Lower lobe of right lung (tissue), 2 donors: ENCODE data around the gene SQSTM1. TPM values are rescaled to one million over a fixed set of nuclear protein-coding genes. Genes with fewer than 3 reads are reported as not detected.

Source experiments
- ATAC-seq, 2 donors: fragments of 200-7000 bp; cut with Tn5 transposase; one replicate each; pipeline ENCODE4 v1.9.1; 2020 to 2022; ENCODE audit warnings: mild to moderate bottlenecking in 2 of 2, moderate library complexity in 2 of 2
- DNase-seq: peaks from one replicate; pipeline ENCODE4 v3.0.0-alpha.2; 2020
- H3K27ac ChIP-seq: fragments of 200-600 bp; one replicate; pipeline ENCODE4 v1.8.0; 2022
- H3K27me3 ChIP-seq: fragments of 200-600 bp; one replicate; pipeline ENCODE4 v1.8.0; 2022; ENCODE audit warnings: low read depth
- H3K36me3 ChIP-seq: fragments of 200-600 bp; one replicate; pipeline ENCODE4 v1.8.0; 2022; ENCODE audit warnings: mild to moderate bottlenecking
- H3K4me1 ChIP-seq: fragments of 200-600 bp; one replicate; pipeline ENCODE4 v1.8.0; 2022
- H3K4me3 ChIP-seq: fragments of 200-600 bp; one replicate; pipeline ENCODE4 v1.8.0; 2022; ENCODE audit warnings: mild to moderate bottlenecking
- H3K9me3 ChIP-seq: fragments of 200-600 bp; one replicate; pipeline ENCODE4 v1.8.0; 2022
- intact Hi-C: fragments of 100-400 bp; cut with DNase I; formaldehyde crosslinking; loops from one replicate; pipeline ENCODE4 v1.11.0; 2022
- total RNA-seq: library from RNA; stranded (reverse); fragmentation: NEBNext Ultra II Directional; extraction: Animal tissue kit (Norgen Biotek cat#: 25700); gene quantifications from one replicate; pipeline ENCODE4 v1.2.1, GENCODE V29; 2021
- TF ChIP-seq, protein P1 (sequence below): fragments of 200-600 bp; IDR thresholded peaks from one replicate; pipeline ENCODE4 v1.8.0; 2022; ENCODE audit warnings: antibody characterized with exemption, mild to moderate bottlenecking
- donor health status: DM: no; HTN: yes; CAD: no; lungs with severe emphysema.

SQSTM1 gene
- total RNA-seq, 1 donor from 2014 or later = 450 TPM

- intact Hi-C loops = no loop called here
- H3K9me3 ChIP-seq = no peaks in the 10 kb centered on the region
- peak overlapping the region; percentile 97 for H3K4me3 ChIP-seq
- peaks cover 13% of the 10 kb centered on the region for H3K36me3 ChIP-seq
- peaks cover 53% of the 10 kb centered on the region for H3K4me1 ChIP-seq
- H3K27me3 ChIP-seq = no peaks in the 10 kb centered on the region
- DNase-seq = no peak
- TF ChIP-seq, protein P1, sequence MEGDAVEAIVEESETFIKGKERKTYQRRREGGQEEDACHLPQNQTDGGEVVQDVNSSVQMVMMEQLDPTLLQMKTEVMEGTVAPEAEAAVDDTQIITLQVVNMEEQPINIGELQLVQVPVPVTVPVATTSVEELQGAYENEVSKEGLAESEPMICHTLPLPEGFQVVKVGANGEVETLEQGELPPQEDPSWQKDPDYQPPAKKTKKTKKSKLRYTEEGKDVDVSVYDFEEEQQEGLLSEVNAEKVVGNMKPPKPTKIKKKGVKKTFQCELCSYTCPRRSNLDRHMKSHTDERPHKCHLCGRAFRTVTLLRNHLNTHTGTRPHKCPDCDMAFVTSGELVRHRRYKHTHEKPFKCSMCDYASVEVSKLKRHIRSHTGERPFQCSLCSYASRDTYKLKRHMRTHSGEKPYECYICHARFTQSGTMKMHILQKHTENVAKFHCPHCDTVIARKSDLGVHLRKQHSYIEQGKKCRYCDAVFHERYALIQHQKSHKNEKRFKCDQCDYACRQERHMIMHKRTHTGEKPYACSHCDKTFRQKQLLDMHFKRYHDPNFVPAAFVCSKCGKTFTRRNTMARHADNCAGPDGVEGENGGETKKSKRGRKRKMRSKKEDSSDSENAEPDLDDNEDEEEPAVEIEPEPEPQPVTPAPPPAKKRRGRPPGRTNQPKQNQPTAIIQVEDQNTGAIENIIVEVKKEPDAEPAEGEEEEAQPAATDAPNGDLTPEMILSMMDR = no peak
- peak overlapping the region; percentile 100 for H3K27ac ChIP-seq
- ATAC-seq = no peak
Observed at GRCh38 chr5:179817890-179818745, 2.6 kb upstream of the SQSTM1 start.

DNA sequence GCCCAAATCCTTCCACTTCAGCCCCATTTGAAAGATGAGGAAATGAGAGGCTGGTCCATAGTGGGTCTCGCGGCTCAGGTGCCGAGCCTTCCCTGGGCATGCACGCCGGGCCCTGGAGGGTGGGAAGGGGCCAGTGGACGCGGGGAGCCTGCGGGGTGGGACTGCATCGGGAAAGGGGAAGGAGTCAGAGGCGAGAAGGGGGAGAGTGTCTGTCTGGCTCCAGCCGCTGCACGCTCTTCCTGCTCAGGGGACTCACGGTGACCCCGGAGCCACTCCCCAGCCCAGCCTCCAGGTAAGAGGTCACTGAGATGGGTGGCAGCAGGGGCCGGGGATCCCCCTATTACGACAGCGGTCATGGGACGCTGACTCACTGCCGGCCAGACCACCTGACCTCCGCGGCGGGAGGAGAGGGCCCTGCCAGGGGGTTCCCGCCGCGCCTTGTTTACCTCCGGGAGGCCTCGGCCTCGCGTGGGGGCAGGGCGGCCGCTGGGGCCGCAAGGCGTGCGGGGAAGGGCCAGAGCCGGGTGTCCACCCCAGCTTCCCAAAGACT lies 1.9 kb upstream of the SQSTM1 start:
- Histone ChIP-seq H3K36me3 (peaks cover 19% of the 10 kb centered on the region), H3K9me3 (no peaks in the 10 kb centered on the region), H3K27me3 (no peaks in the 10 kb centered on the region), H3K27ac (peak overlapping the region; percentile 100), H3K4me1 (peaks cover 60% of the 10 kb centered on the region), H3K4me3 (peak overlapping the region; percentile 97)
- intact Hi-C loops = no loop called here
- ATAC-seq (peak; percentile 79 to 85), DNase-seq (peak; percentile 97)
- TF ChIP-seq, protein P1 = no peak

DNA sequence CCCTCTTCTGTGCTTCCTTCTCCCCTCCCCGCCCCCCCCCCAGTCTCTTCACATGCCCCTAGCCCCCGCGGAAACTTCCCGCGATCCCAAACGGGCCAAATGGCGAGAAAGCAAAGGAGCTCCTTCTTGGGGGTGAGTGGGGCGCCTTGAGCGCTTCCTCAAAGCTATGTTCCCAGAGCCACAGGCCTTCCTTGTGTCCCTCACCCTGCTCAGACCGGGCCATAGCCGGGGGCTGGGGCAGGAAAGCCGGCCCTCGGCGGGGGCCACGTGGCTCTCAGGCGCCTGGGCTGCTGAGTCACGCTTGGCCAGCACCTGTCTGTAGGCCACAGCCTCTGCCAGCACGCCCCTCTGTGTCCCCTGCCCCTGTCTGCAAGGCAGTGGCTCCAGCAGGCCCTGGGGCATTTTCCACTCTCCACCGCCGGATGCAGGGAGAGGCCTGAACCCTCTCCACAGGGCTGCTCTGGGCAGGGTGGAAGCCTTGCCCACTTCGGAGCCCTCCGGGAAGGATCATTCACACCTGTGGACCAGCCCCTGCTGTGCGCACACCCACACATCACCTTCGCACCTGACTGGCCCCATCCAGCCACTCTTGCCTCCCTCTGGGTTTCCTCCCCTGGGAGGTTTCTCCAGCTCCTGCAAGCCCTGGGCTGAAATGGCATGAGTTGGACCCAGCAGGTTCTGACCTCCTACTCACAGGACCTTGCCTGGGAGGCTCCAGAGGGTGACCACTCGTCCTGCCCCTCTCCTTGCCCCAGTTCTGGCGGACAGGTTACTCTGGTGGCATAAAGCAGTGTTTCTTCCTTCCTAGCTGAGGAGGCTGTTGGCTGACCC lies 1.2 kb upstream of the SQSTM1 start:
- peak; percentile 44 to 48 for ATAC-seq
- intact Hi-C loops = no loop called here
- peak; percentile 83 for DNase-seq
- Histone ChIP-seq H3K4me3 (peak overlapping the region; percentile 97), H3K4me1 (peaks cover 67% of the 10 kb centered on the region), H3K9me3 (no peaks in the 10 kb centered on the region), H3K36me3 (peaks cover 26% of the 10 kb centered on the region), H3K27ac (peak overlapping the region; percentile 100), H3K27me3 (no peaks in the 10 kb centered on the region)
- TF ChIP-seq, protein P1 = no peak

DNA sequence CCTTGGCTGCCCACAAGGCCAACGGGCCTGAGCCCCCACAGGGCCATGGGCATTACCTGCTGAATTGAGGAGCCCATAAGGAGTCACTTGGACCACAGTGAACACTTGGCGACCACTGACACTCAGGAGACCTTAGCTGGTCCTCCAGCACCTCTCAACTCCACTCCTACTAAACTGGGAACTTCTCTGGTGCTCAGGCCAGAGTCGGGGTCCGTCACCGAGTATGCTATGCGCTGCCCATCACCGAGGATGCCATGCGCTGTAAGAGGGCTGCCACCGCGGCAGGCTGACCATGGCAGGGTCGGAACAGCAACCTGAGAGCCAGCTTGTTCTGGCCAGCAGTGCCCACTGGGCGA lies 600 bp upstream of the SQSTM1 start:
- Histone ChIP-seq H3K9me3 (no peaks in the 10 kb centered on the region), H3K4me3 (peak overlapping the region; percentile 97), H3K27me3 (no peaks in the 10 kb centered on the region), H3K27ac (peak overlapping the region; percentile 100), H3K36me3 (peaks cover 32% of the 10 kb centered on the region), H3K4me1 (peaks cover 72% of the 10 kb centered on the region)
- DNase-seq (no peak), ATAC-seq (no peak)
- TF ChIP-seq, protein P1 = no peak
- intact Hi-C loops = no loop called here

DNA sequence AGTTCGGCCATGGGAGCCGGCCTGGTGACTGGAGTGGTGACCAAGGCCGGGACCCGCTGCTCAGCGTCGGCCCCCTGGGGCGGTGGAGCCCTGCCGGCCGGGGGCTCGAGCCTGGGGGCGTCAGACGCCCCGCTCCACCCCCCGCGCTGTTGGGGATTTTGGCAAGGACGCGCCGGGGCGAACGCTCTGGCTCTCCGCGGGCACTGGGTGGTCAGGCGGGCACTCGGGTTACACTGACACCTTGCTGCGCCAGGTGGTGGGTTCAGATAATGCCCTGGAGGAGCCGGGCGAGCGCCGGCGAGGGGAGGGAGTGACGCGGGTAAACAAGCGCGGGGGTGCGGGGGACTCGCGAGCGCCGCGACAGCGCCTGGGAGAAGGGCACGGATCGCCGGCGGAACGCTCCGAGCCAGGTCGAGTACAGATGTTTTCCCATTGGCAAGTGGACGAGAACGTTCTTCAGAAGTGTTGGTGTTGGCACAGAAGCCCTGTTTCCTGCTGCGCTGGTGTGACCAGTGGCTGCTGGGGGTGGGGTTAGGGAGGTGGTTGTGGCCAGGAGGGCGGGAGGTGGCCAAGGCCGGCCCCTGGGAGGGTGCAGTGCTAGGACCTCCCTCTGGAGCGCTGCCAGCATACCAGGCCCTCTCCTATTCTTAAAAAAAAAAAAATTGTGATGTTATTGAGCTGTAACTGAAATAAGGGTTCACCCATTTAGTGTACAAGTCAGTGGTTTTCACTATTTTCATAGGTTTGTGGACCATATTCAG lies 773 bp downstream of the SQSTM1 start:
- Histone ChIP-seq H3K4me3 (peak overlapping the region; percentile 97), H3K36me3 (peaks cover 46% of the 10 kb centered on the region), H3K9me3 (no peaks in the 10 kb centered on the region), H3K4me1 (peaks cover 83% of the 10 kb centered on the region), H3K27me3 (no peaks in the 10 kb centered on the region), H3K27ac (peak overlapping the region; percentile 100)
- peak; percentile 81 to 88 for ATAC-seq
- TF ChIP-seq, protein P1 = no peak
- peak; percentile 97 for DNase-seq
- intact Hi-C loops = no loop called here
